Stimulated activated CD8-positive, alpha-beta memory T cell treated with anti-CD3 and anti-CD28 coated beads, Interleukin-12 subunit alpha, Interleukin-12 subunit beta, amount 100 ng/mL, for 4 hours (primary cell): ENCODE data around the gene BCAP29.

Source experiments
- DNase-seq: peaks from one replicate; pipeline ENCODE4 v3.0.0-alpha.2; 2020; ENCODE audit warnings: low read depth

Gene BCAP29

GRCh38 chr7:107582875-107583274 is 2.8 kb downstream of the BCAP29 start:
- DNase-seq, result no peak

GRCh38 chr7:107584716-107585115 is 4.7 kb downstream of the BCAP29 start:
- no peak for DNase-seq

- no peak for DNase-seq
Observed at GRCh38 chr7:107588529-107589130, 8.6 kb downstream of the BCAP29 start.

GRCh38 chr7:107591421-107591820 is 11.4 kb downstream of the BCAP29 start:
- no peak for DNase-seq

GRCh38 chr7:107592361-107593024 is 12.4 kb downstream of the BCAP29 start:
- no peak for DNase-seq

GRCh38 chr7:107593025-107593410 is 13.0 kb downstream of the BCAP29 start:
- DNase-seq, result no peak

GRCh38 chr7:107594961-107595737 is 15.1 kb downstream of the BCAP29 start:
- DNase-seq, result no peak

- no peak for DNase-seq
Observed at GRCh38 chr7:107596881-107597581, 17.0 kb downstream of the BCAP29 start.

GRCh38 chr7:107597582-107597916 is 17.5 kb downstream of the BCAP29 start:
- DNase-seq, result no peak

GRCh38 chr7:107597953-107598352 is 17.9 kb downstream of the BCAP29 start:
- DNase-seq, result no peak

GRCh38 chr7:107599262-107599661 is 19.2 kb downstream of the BCAP29 start:
- no peak for DNase-seq

GRCh38 chr7:107600816-107601215 is 20.8 kb downstream of the BCAP29 start:
- no peak for DNase-seq

- no peak for DNase-seq
Observed at GRCh38 chr7:107605218-107605815, 25.3 kb downstream of the BCAP29 start.

- DNase-seq, result no peak
Observed at GRCh38 chr7:107606303-107606702, 26.3 kb downstream of the BCAP29 start.

- DNase-seq, result no peak
Observed at GRCh38 chr7:107609811-107610261, 29.8 kb downstream of the BCAP29 start.

- DNase-seq, result no peak
Observed at GRCh38 chr7:107610323-107610722, 30.3 kb downstream of the BCAP29 start.

GRCh38 chr7:107613439-107613838 is 33.4 kb downstream of the BCAP29 start:
- DNase-seq, result no peak

GRCh38 chr7:107613948-107614347 is 33.9 kb downstream of the BCAP29 start:
- DNase-seq, result no peak

- DNase-seq, result no peak
Observed at GRCh38 chr7:107614425-107614824, 34.4 kb downstream of the BCAP29 start.

- no peak for DNase-seq
Observed at GRCh38 chr7:107615910-107616680, 36.0 kb downstream of the BCAP29 start.

GRCh38 chr7:107622429-107622828 is 42.4 kb downstream of the BCAP29 start:
- DNase-seq, result no peak
